H1 (cell line): ENCODE measurements around the gene RFT1. TPM values are rescaled to one million over a fixed set of nuclear protein-coding genes. Genes with fewer than 3 reads are reported as not detected.

ENCODE experiments used
- CTCF ChIA-PET: fragments of 300-600 bp; sonication (Branson Sonifier 250); formaldehyde crosslinking; loops from one replicate; lab custom pipeline; 2021; ENCODE audit not compliant: partially characterized antibody; lab: Charles Lee
- POLR2A ChIA-PET: fragments of 300-600 bp; sonication (Branson Sonifier 250); formaldehyde crosslinking; loops from one replicate; lab custom pipeline; 2021; ENCODE audit warnings: inconsistent platforms; ENCODE audit not compliant: partially characterized antibody; lab: Charles Lee
- DNase-seq, 2 experiments: peaks; one replicate each; pipeline versions ENCODE4 v3.0.0 to v3.0.0-alpha.2; 2010 to 2022; ENCODE audit warnings: low spot score in 2 of 2, low read depth in 1 of 2, mixed read lengths in 1 of 2
- FAIRE-seq: peaks from 2 replicates; lab custom pipeline; 2011; peaks lifted over from hg19 to GRCh38; lab: Jason Lieb, UNC
- H2AFZ ChIP-seq: 2 replicates; pipeline ENCODE4 v1.8.1; 2012; ENCODE audit warnings: low read length, inconsistent platforms
- H2AK5ac ChIP-seq: 2 replicates; pipeline ENCODE4 v1.6.1; 2013; ENCODE audit warnings: low read depth, low read length
- H2BK120ac ChIP-seq: replicated peaks from 2 replicates; pipeline ENCODE3; 2013; ENCODE audit warnings: low read depth, low read length, inconsistent platforms
- H2BK12ac ChIP-seq: 2 replicates; pipeline ENCODE4 v1.6.1; 2013; ENCODE audit warnings: low read depth, low read length
- H2BK15ac ChIP-seq: 2 replicates; pipeline ENCODE4 v1.6.1; 2013; ENCODE audit warnings: low read length
- H2BK20ac ChIP-seq: 2 replicates; pipeline ENCODE4 v1.6.1; 2013; ENCODE audit warnings: low read length
- H2BK5ac ChIP-seq: 2 replicates; pipeline ENCODE4 v1.6.1; 2013; ENCODE audit warnings: low read depth, low read length
- H3K14ac ChIP-seq: 2 replicates; pipeline ENCODE4 v1.6.1; 2013; ENCODE audit warnings: inconsistent platforms; ENCODE audit not compliant: insufficient read length
- H3K18ac ChIP-seq: 2 replicates; pipeline ENCODE4 v1.6.1; 2013; ENCODE audit warnings: low read length; ENCODE audit errors: extremely low read depth
- H3K23ac ChIP-seq: 2 replicates; pipeline ENCODE4 v1.6.1; 2013; ENCODE audit warnings: inconsistent platforms; ENCODE audit not compliant: insufficient read length
- H3K23me2 ChIP-seq: 2 replicates; pipeline ENCODE4 v1.6.1; 2013; ENCODE audit warnings: low read depth, low read length
- H3K27ac ChIP-seq: 2 replicates; pipeline ENCODE4 v1.6.1; 2011; ENCODE audit warnings: low read depth, low read length, inconsistent platforms
- H3K27me3 ChIP-seq, 4 experiments: replicated peaks in 1 of 4; 1 replicate in 1 of 4; 2 replicates in 3 of 4; pipeline versions ENCODE4 v1.6.1 to v1.8.1; 2011 to 2013; ENCODE audit warnings: low read length in 3 of 4, mild to moderate bottlenecking in 3 of 4, inconsistent platforms in 2 of 4, mixed read lengths in 2 of 4, moderate library complexity in 1 of 4; ENCODE audit not compliant: control insufficient read depth in 3 of 4, insufficient read depth in 3 of 4; ENCODE audit errors: extremely low read depth in 1 of 4
- H3K36me3 ChIP-seq, 4 experiments: 2 replicates each; pipeline versions ENCODE4 v1.6.1 to v1.8.1; 2011 to 2013; ENCODE audit warnings: mild to moderate bottlenecking in 4 of 4, low read length in 3 of 4, moderate library complexity in 2 of 4, control low read depth in 1 of 4, inconsistent platforms in 1 of 4; ENCODE audit not compliant: insufficient read depth in 4 of 4, control insufficient read depth in 2 of 4
- H3K4ac ChIP-seq: replicated peaks from 2 replicates; pipeline ENCODE3; 2013; ENCODE audit warnings: low read length, low read depth, mixed read lengths, inconsistent platforms; ENCODE audit not compliant: insufficient read length
- H3K4me1 ChIP-seq, 4 experiments: replicated peaks in 1 of 4; 1 replicate in 1 of 4; 2 replicates in 3 of 4; pipeline versions ENCODE4 v1.6.1 to v1.8.1; 2011 to 2013; ENCODE audit warnings: low read length in 3 of 4, inconsistent platforms in 2 of 4, mixed read lengths in 1 of 4; ENCODE audit not compliant: insufficient read depth in 4 of 4, control insufficient read depth in 3 of 4
- H3K4me2 ChIP-seq, 2 experiments: 2 replicates each; pipeline versions ENCODE4 v1.6.1 to v1.8.1; 2011 to 2013; ENCODE audit warnings: low read depth in 2 of 2, low read length in 2 of 2, control low read depth in 1 of 2, inconsistent platforms in 1 of 2, mild to moderate bottlenecking in 1 of 2; ENCODE audit not compliant: insufficient read depth in 1 of 2
- H3K4me3 ChIP-seq, 4 experiments: fragments of 200-600, 300-600 bp in 1 of 4; sonication (generic), shearing (Covaris generic), sonication (Bioruptor Twin) in 1 of 4; 2 replicates each; pipeline versions ENCODE4 v1.5.1 to v1.8.1; 2011 to 2016; ENCODE audit warnings: low read length in 4 of 4, low read depth in 3 of 4, control low read depth in 2 of 4, inconsistent platforms in 2 of 4, mild to moderate bottlenecking in 2 of 4, mixed read lengths in 1 of 4, moderate library complexity in 1 of 4; ENCODE audit not compliant: insufficient read depth in 2 of 4; ENCODE audit errors: extremely low read depth in 1 of 4
- H3K56ac ChIP-seq: replicated peaks from 2 replicates; pipeline ENCODE3; 2013; ENCODE audit warnings: low read depth, mild to moderate bottlenecking, mixed read lengths, low read length, inconsistent platforms; ENCODE audit not compliant: insufficient read length
- H3K79me1 ChIP-seq: 2 replicates; pipeline ENCODE4 v1.6.1; 2013; ENCODE audit warnings: low read depth, low read length, control low read depth
- H3K79me2 ChIP-seq, 2 experiments: 2 replicates each; pipeline versions ENCODE4 v1.6.1 to v1.8.1; 2012 to 2013; ENCODE audit warnings: low read length in 2 of 2, mild to moderate bottlenecking in 2 of 2, inconsistent platforms in 1 of 2; ENCODE audit not compliant: insufficient read depth in 2 of 2, control insufficient read depth in 1 of 2
- H3K9ac ChIP-seq, 4 experiments: replicated peaks in 1 of 4; 1 replicate in 1 of 4; 2 replicates in 3 of 4; pipeline versions ENCODE4 v1.6.1 to v1.8.1; 2011 to 2013; ENCODE audit warnings: low read depth in 3 of 4, low read length in 3 of 4, control low read depth in 2 of 4, mild to moderate bottlenecking in 2 of 4, moderate library complexity in 2 of 4, inconsistent platforms in 1 of 4; ENCODE audit errors: extremely low read depth in 1 of 4
- H3K9me3 ChIP-seq, 2 experiments: 2 replicates each; pipeline versions ENCODE4 v1.6.1 to v1.8.1; 2012 to 2013; ENCODE audit warnings: mild to moderate bottlenecking in 2 of 2, moderate library complexity in 2 of 2, control low read depth in 1 of 2, inconsistent platforms in 1 of 2, low read depth in 1 of 2, low read length in 1 of 2, mixed read lengths in 1 of 2; ENCODE audit not compliant: insufficient read depth in 2 of 2
- H4K20me1 ChIP-seq, 2 experiments: replicated peaks in 1 of 2; 2 replicates each; pipeline versions ENCODE3 to v1.8.1; 2011 to 2013; ENCODE audit warnings: inconsistent platforms in 2 of 2, low read length in 2 of 2, mild to moderate bottlenecking in 1 of 2; ENCODE audit not compliant: insufficient read depth in 2 of 2, control insufficient read depth in 1 of 2
- H4K5ac ChIP-seq: 2 replicates; pipeline ENCODE4 v1.6.1; 2013; ENCODE audit warnings: low read length, low read depth, mixed read lengths, inconsistent platforms; ENCODE audit not compliant: insufficient read length
- H4K8ac ChIP-seq: 2 replicates; pipeline ENCODE4 v1.8.0; 2013; ENCODE audit warnings: mild to moderate bottlenecking, moderate library complexity, low read length, inconsistent platforms; ENCODE audit not compliant: insufficient read depth; ENCODE audit errors: extremely low read depth
- H4K91ac ChIP-seq: replicated peaks from 2 replicates; pipeline ENCODE3; 2013; ENCODE audit warnings: low read length, mixed read lengths, inconsistent platforms; ENCODE audit not compliant: insufficient read length
- NANOG ChIP-seq: IDR thresholded peaks from 2 replicates; pipeline ENCODE4 v1.6.1; 2011; ENCODE audit warnings: low read length, low read depth, mild to moderate bottlenecking, inconsistent platforms; ENCODE audit not compliant: insufficient read depth, poor library complexity, severe bottlenecking
- SAP30 ChIP-seq: fragments of 300-600 bp; sonication (generic); IDR thresholded peaks from 2 replicates; pipeline ENCODE4 v1.7.1; 2012; ENCODE audit warnings: low read length, moderate library complexity, mild to moderate bottlenecking, inconsistent platforms; ENCODE audit not compliant: insufficient read depth, insufficient replicate concordance
- SP1 ChIP-seq: IDR thresholded peaks from 2 replicates; pipeline ENCODE4 v1.6.1; 2011; ENCODE audit warnings: low read depth, low read length
- TEAD4 ChIP-seq: IDR thresholded peaks from 2 replicates; pipeline ENCODE4 v1.6.1; 2012; ENCODE audit warnings: low read depth, low read length, inconsistent platforms, mixed read lengths
- WGBS, 2 experiments: shearing (Covaris generic) in 1 of 2; methylation state at CpG; one replicate each; pipeline versions ENCODE4 v1.1.6 to v1.1.7; 2013 to 2015; ENCODE audit warnings: low lambda C conversion rate in 2 of 2, mixed read lengths in 2 of 2, inconsistent platforms in 1 of 2, low coverage in 1 of 2, missing lambda C conversion rate in 1 of 2; ENCODE audit not compliant: insufficient replicate concordance in 2 of 2, insufficient coverage in 1 of 2, insufficient read length in 1 of 2; ENCODE audit errors: extremely low coverage in 1 of 2, missing lambda C conversion rate in 1 of 2; 5-methylcytosine and 5-hydroxymethylcytosine counted together
- polyA plus RNA-seq, 7 experiments: library from polyadenylated mRNA; depleted of rRNA in 3 of 7; stranded (reverse) in 5 of 7; unstranded in 2 of 7; fragments of >200 nt in 5 of 7; fragments of 200-250 nt in 2 of 7; gene quantifications; 1 replicate in 5 of 7; 2 replicates in 1 of 7; 4 replicates in 1 of 7; pipeline versions ENCODE4 v1.2.1 to v1.2.3, GENCODE V29; 2011 to 2013; ENCODE audit warnings: missing spikeins in 2 of 7, mixed read lengths in 2 of 7
- total RNA-seq: library from RNA; stranded (reverse); fragmentation: NEBNext Ultra II Directional; extraction: Animal tissue kit (Norgen Biotek cat#: 25700); gene quantifications from 2 replicates; pipeline ENCODE4 v1.2.1, GENCODE V29; 2021
- TF ChIP-seq, protein P1 (sequence below): IDR thresholded peaks from 2 replicates; pipeline ENCODE4 v1.6.1; 2012; ENCODE audit warnings: inconsistent platforms

RFT1 gene
- total and polyA plus RNA-seq, 2 of the 8 experiments (the other 6 are each of a cell fraction or from before 2014, with no cell fraction given): 27.7 to 42.4 TPM

DNA sequence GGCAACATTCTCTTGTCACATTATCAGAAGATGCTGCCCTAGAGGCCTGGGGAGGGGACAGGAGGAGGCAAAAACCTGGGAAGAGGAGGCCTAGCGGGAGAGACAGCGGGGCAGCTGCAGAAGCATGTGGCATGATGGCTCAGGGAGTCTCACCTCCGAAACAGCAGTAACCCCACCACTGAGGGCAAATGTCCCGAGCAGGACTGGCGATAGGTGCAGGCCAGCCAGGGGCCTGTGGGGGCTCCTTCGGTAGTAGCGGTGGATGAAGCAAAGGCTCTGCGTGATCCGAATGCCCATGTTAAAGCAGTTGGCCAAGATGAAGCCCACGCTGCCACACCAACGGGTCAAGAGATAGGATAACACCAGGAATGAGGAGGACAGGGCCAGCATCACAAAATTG is 38.0 kb downstream of the RFT1 start:
- Histone ChIP-seq H3K56ac (no peak overlapping the region), H2AK5ac (no peak overlapping the region), H3K4me1 (no peaks in the 10 kb centered on the region), H3K4me3 (no peak overlapping the region), H2BK5ac (no peak overlapping the region), H4K5ac (no peak overlapping the region), H3K27ac (no peak overlapping the region), H3K23ac (no peak overlapping the region), H4K8ac (no peak overlapping the region), H3K36me3 (peaks cover 0 to 8% (median 3%) of the 10 kb centered on the region in 4 experiments; a peak in 3 of 8 replicates), H3K27me3 (no peaks in the 10 kb centered on the region), H3K23me2 (no peaks in the 10 kb centered on the region), H3K9ac (no peak overlapping the region), H2BK20ac (no peak overlapping the region), H2BK15ac (no peak overlapping the region), H2AFZ (no peak overlapping the region), H4K20me1 (no peaks in the 10 kb centered on the region), H3K79me1 (no peaks in the 10 kb centered on the region), H3K79me2 (no peaks in the 10 kb centered on the region), H4K91ac (no peak overlapping the region), H3K14ac (no peak overlapping the region), H3K4me2 (no peak overlapping the region), H3K18ac (no peak overlapping the region), H2BK120ac (no peak overlapping the region), H3K9me3 (no peaks in the 10 kb centered on the region), H3K4ac (no peak overlapping the region), H2BK12ac (no peak overlapping the region)
- FAIRE-seq: no peak
- ChIA-PET CTCF (interaction anchor here (0.8 to 1.2 kb wide), 2 partner anchors 16 to 18 kb away, joined by 4 to 5 read pairs; no protein-coding TSS in a partner anchor), POLR2A (interaction anchor here (1.5 kb wide), 1 partner anchor 18 kb away, joined by 3 read pairs; no protein-coding TSS in a partner anchor)
- WGBS, 2 experiments: 90% methylated on average over 10 of the region's 11 CpGs; no CpG with 5 or more reads in 1 of the 2 experiments
- DNase-seq: no peak
- TF ChIP-seq, protein P1, sequence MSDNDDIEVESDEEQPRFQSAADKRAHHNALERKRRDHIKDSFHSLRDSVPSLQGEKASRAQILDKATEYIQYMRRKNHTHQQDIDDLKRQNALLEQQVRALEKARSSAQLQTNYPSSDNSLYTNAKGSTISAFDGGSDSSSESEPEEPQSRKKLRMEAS: no peak
- TF ChIP-seq SAP30 (no peak), SP1 (no peak), NANOG (no peak), TEAD4 (no peak)
